Activated CD4-positive, alpha-beta T cell treated with anti-CD3 and anti-CD28 coated beads, Interleukin-2, amount 10 ng/mL, durations not matched to agents 24 days and 14 days (primary cell): ENCODE data around the gene TNS1. TPM values are rescaled to one million over a fixed set of nuclear protein-coding genes. Genes with fewer than 3 reads are reported as not detected.

Experiments
- DNase-seq: peaks from one replicate; pipeline ENCODE4 v3.0.0; 2022
- H3K27ac Mint-ChIP-seq: one replicate; pipeline ENCODE4 v1.8.0; 2022; ENCODE audit warnings: mild to moderate bottlenecking, mixed read lengths
- H3K27me3 Mint-ChIP-seq: one replicate; pipeline ENCODE4 v1.8.0; 2022; ENCODE audit warnings: mixed read lengths
- H3K36me3 Mint-ChIP-seq: one replicate; pipeline ENCODE4 v1.8.0; 2022; ENCODE audit warnings: low read depth, mild to moderate bottlenecking, mixed read lengths
- H3K4me1 Mint-ChIP-seq: one replicate; pipeline ENCODE4 v1.8.0; 2021; ENCODE audit warnings: mixed read lengths
- H3K4me3 Mint-ChIP-seq: one replicate; pipeline ENCODE4 v1.8.0; 2022; ENCODE audit warnings: mild to moderate bottlenecking, moderate library complexity, mixed read lengths
- H3K9me3 Mint-ChIP-seq: one replicate; pipeline ENCODE4 v1.8.0; 2021; ENCODE audit warnings: mixed read lengths
- intact Hi-C: fragments of 100-400 bp; cut with micrococcal nuclease; formaldehyde crosslinking; loops from one replicate; pipeline ENCODE4 v1.15.1; 2023
- total RNA-seq: library from RNA; stranded (reverse); gene quantifications from 2 replicates; pipeline ENCODE4 v1.2.3, GENCODE V29; 2022

The TNS1 gene
- total RNA-seq, 1 donor from 2014 or later: 0.70 TPM

GRCh38 chr2:217853301-217853881, 149.4 kb downstream of the TNS1 start:
- no peak overlapping the region for H3K27ac Mint-ChIP-seq
- DNase-seq: no peak
- no peaks in the 10 kb centered on the region for H3K4me1 Mint-ChIP-seq
- peaks cover 2% of the 10 kb centered on the region for H3K27me3 Mint-ChIP-seq
- intact Hi-C loops: no loop called here
- no peaks in the 10 kb centered on the region for H3K36me3 Mint-ChIP-seq
- H3K4me3 Mint-ChIP-seq: no peak overlapping the region
- no peaks in the 10 kb centered on the region for H3K9me3 Mint-ChIP-seq

- intact Hi-C loops: no loop called here
- Mint-ChIP-seq H3K4me1 (no peaks in the 10 kb centered on the region), H3K27ac (no peak overlapping the region), H3K4me3 (no peak overlapping the region), H3K27me3 (peaks cover 2% of the 10 kb centered on the region), H3K9me3 (no peaks in the 10 kb centered on the region), H3K36me3 (no peaks in the 10 kb centered on the region)
- no peak for DNase-seq
Observed at GRCh38 chr2:217852555-217853211, 150.1 kb downstream of the TNS1 start.

GRCh38 chr2:217851191-217852020, 151.4 kb downstream of the TNS1 start:
- Mint-ChIP-seq H3K9me3 (no peaks in the 10 kb centered on the region), H3K4me3 (no peak overlapping the region), H3K27ac (no peak overlapping the region), H3K27me3 (peaks cover 2% of the 10 kb centered on the region), H3K4me1 (no peaks in the 10 kb centered on the region), H3K36me3 (no peaks in the 10 kb centered on the region)
- intact Hi-C loops: no loop called here
- DNase-seq: no peak

- no peaks in the 10 kb centered on the region for H3K9me3 Mint-ChIP-seq
- intact Hi-C loops: no loop called here
- no peaks in the 10 kb centered on the region for H3K36me3 Mint-ChIP-seq
- peaks cover 2% of the 10 kb centered on the region for H3K27me3 Mint-ChIP-seq
- no peak for DNase-seq
- no peaks in the 10 kb centered on the region for H3K4me1 Mint-ChIP-seq
- H3K27ac Mint-ChIP-seq: no peak overlapping the region
- H3K4me3 Mint-ChIP-seq: no peak overlapping the region
Observed at GRCh38 chr2:217849154-217849975, 153.4 kb downstream of the TNS1 start.

- no peak for DNase-seq
- Mint-ChIP-seq H3K9me3 (no peaks in the 10 kb centered on the region), H3K27ac (no peak overlapping the region), H3K27me3 (peaks cover 2% of the 10 kb centered on the region), H3K36me3 (no peaks in the 10 kb centered on the region), H3K4me3 (no peak overlapping the region), H3K4me1 (no peaks in the 10 kb centered on the region)
- intact Hi-C loops: no loop called here
Observed at GRCh38 chr2:217848351-217848957, 154.3 kb downstream of the TNS1 start.

GRCh38 chr2:217847552-217848350, 155.0 kb downstream of the TNS1 start:
- H3K4me1 Mint-ChIP-seq: no peaks in the 10 kb centered on the region
- DNase-seq: no peak
- H3K27me3 Mint-ChIP-seq: peaks cover 2% of the 10 kb centered on the region
- H3K4me3 Mint-ChIP-seq: no peak overlapping the region
- H3K27ac Mint-ChIP-seq: no peak overlapping the region
- no peaks in the 10 kb centered on the region for H3K9me3 Mint-ChIP-seq
- intact Hi-C loops: no loop called here
- no peaks in the 10 kb centered on the region for H3K36me3 Mint-ChIP-seq

GRCh38 chr2:217847115-217847514, 155.7 kb downstream of the TNS1 start:
- Mint-ChIP-seq H3K9me3 (no peaks in the 10 kb centered on the region), H3K27me3 (peaks cover 2% of the 10 kb centered on the region), H3K4me3 (no peak overlapping the region), H3K36me3 (no peaks in the 10 kb centered on the region), H3K4me1 (no peaks in the 10 kb centered on the region), H3K27ac (no peak overlapping the region)
- intact Hi-C loops: no loop called here
- no peak for DNase-seq

- Mint-ChIP-seq H3K4me1 (no peaks in the 10 kb centered on the region), H3K4me3 (no peak overlapping the region), H3K27me3 (peaks cover 2% of the 10 kb centered on the region), H3K27ac (no peak overlapping the region), H3K9me3 (no peaks in the 10 kb centered on the region), H3K36me3 (no peaks in the 10 kb centered on the region)
- no peak for DNase-seq
- intact Hi-C loops: no loop called here
Observed at GRCh38 chr2:217846321-217846743, 156.5 kb downstream of the TNS1 start.

- Mint-ChIP-seq H3K4me3 (no peak overlapping the region), H3K9me3 (no peaks in the 10 kb centered on the region)
- DNase-seq: no peak
Observed at GRCh38 chr2:217845301-217845700, 157.5 kb downstream of the TNS1 start.

GRCh38 chr2:217844696-217845095, 158.1 kb downstream of the TNS1 start:
- H3K4me1 Mint-ChIP-seq: no peaks in the 10 kb centered on the region
- intact Hi-C loops: no loop called here
- no peak overlapping the region for H3K4me3 Mint-ChIP-seq
- H3K27ac Mint-ChIP-seq: no peak overlapping the region
- no peaks in the 10 kb centered on the region for H3K27me3 Mint-ChIP-seq
- no peaks in the 10 kb centered on the region for H3K36me3 Mint-ChIP-seq
- DNase-seq: no peak
- no peaks in the 10 kb centered on the region for H3K9me3 Mint-ChIP-seq

More at GRCh38 chr2:217845301-217845700, 157.5 kb downstream of the TNS1 start:
- Mint-ChIP-seq H3K27me3 (no peaks in the 10 kb centered on the region), H3K27ac (no peak overlapping the region), H3K4me1 (no peaks in the 10 kb centered on the region), H3K36me3 (no peaks in the 10 kb centered on the region)
- intact Hi-C loops: no loop called here

- Mint-ChIP-seq H3K4me1 (no peaks in the 10 kb centered on the region), H3K4me3 (no peak overlapping the region), H3K9me3 (no peaks in the 10 kb centered on the region), H3K36me3 (no peaks in the 10 kb centered on the region), H3K27ac (no peak overlapping the region), H3K27me3 (no peaks in the 10 kb centered on the region)
- intact Hi-C loops: no loop called here
- no peak for DNase-seq
Observed at GRCh38 chr2:217843324-217843723, 159.5 kb downstream of the TNS1 start.

- Mint-ChIP-seq H3K9me3 (no peaks in the 10 kb centered on the region), H3K4me1 (no peaks in the 10 kb centered on the region), H3K36me3 (no peaks in the 10 kb centered on the region), H3K27me3 (no peaks in the 10 kb centered on the region), H3K27ac (no peak overlapping the region), H3K4me3 (no peak overlapping the region)
- DNase-seq: no peak
- intact Hi-C loops: no loop called here
Observed at GRCh38 chr2:217842017-217842416, 160.8 kb downstream of the TNS1 start.

GRCh38 chr2:217840522-217840921, 162.3 kb downstream of the TNS1 start:
- H3K4me1 Mint-ChIP-seq: no peaks in the 10 kb centered on the region
- H3K27ac Mint-ChIP-seq: no peak overlapping the region
- no peak overlapping the region for H3K4me3 Mint-ChIP-seq
- H3K9me3 Mint-ChIP-seq: no peaks in the 10 kb centered on the region
- intact Hi-C loops: no loop called here
- H3K36me3 Mint-ChIP-seq: no peaks in the 10 kb centered on the region
- no peaks in the 10 kb centered on the region for H3K27me3 Mint-ChIP-seq
- no peak for DNase-seq
